ENCODE measurements around the gene SLC8A1. TPM values are rescaled to one million over a fixed set of nuclear protein-coding genes. Genes with fewer than 3 reads are reported as not detected.

SLC8A1 gene
- total and polyA plus RNA-seq, 3 donors from 2014 or later = 1.4 to 3.6 (median 3.2) TPM

DNA sequence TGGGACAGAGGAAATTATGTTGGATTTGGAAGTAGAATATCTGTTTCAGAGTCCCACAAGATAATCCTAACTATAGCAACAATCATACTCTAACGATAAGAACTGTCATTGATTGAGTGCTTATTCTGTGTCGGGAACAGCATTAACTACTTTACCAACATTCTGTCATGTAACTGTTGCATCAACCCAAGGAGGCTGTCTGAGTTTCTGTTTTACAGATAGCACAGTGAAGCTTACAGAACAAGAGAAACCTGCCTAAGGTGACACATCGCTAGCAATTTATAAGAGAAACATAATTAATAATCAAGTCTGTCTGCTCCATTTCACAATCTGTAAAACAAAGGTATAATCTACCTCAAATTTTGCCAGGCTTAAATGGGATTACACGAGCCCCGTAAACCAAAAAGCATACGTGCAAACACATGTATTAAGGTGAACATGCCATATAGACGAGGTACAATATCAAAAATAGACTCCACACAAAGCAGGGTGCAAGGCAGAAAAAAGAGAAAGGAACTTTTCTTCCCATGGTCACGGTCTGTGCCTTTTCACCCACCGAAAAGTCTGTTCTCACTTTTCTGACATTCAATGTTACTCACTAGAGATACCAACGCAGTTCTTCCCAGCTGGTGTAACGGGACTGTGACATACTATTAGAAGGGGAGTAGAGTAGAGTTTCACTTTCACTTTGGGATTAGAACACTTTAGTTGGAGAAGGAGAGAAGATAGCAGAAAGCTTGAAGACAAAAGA is 37.2 kb upstream of the SLC8A1 start:
- no peak for TF ChIP-seq POLR2A (IDR thresholded peaks at IDR 0.05)
- TF ChIP-seq, protein P1, sequence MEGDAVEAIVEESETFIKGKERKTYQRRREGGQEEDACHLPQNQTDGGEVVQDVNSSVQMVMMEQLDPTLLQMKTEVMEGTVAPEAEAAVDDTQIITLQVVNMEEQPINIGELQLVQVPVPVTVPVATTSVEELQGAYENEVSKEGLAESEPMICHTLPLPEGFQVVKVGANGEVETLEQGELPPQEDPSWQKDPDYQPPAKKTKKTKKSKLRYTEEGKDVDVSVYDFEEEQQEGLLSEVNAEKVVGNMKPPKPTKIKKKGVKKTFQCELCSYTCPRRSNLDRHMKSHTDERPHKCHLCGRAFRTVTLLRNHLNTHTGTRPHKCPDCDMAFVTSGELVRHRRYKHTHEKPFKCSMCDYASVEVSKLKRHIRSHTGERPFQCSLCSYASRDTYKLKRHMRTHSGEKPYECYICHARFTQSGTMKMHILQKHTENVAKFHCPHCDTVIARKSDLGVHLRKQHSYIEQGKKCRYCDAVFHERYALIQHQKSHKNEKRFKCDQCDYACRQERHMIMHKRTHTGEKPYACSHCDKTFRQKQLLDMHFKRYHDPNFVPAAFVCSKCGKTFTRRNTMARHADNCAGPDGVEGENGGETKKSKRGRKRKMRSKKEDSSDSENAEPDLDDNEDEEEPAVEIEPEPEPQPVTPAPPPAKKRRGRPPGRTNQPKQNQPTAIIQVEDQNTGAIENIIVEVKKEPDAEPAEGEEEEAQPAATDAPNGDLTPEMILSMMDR (IDR thresholded peaks at IDR 0.05) = no peak
- WGBS, 2 donors = 73 to 76% methylated on average over 11 of the region's 11 CpGs
- no peaks in the 10 kb centered on the region for H3K36me3 ChIP-seq (ENCODE audit: low read depth, missing control alignments)
- no peaks in the 10 kb centered on the region for H3K4me1 ChIP-seq
- H3K27me3 ChIP-seq = no peaks in the 10 kb centered on the region
- intact Hi-C loops (cut with DNase I; ENCODE audit: low total_unique reads) = no loop called here
- no peak for DNase-seq
- peak overlapping the region; percentile 2 to 18 for H3K4me3 ChIP-seq
- H3K27ac ChIP-seq = no peak overlapping the region
- H3K9me3 ChIP-seq = no peaks in the 10 kb centered on the region

DNA sequence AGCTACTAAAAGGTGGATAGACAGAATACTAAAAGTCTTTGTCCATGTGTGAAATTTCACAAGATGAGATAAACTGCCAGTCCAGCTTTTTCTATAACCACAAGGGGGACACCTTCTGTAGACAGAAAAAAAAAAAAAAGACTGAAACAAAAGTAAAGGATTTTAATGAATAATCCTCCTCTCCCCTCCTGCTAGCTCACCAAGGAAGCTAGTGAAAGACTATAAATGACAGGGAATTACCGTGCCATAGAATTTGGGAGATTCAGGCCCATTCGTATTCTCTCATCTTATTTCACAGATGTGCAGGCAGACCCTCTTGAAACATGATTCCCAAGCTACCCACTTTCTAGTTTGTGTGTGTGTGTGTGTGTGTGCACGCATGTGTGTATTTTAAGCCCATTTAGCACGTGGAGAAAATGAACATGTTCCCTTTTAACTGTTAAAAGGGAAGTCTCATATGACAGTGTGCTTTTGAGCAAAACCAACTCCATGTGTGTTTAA is 36.3 kb upstream of the SLC8A1 start:
- TF ChIP-seq, protein P1 (IDR thresholded peaks at IDR 0.05) = peak in 2 of 3 experiments; percentile 13 to 55
- no peak for TF ChIP-seq POLR2A (IDR thresholded peaks at IDR 0.05)
- Histone ChIP-seq H3K36me3 (ENCODE audit: low read depth, missing control alignments) (no peaks in the 10 kb centered on the region), H3K4me3 (no peak overlapping the region), H3K9me3 (no peaks in the 10 kb centered on the region), H3K27ac (no peak overlapping the region), H3K27me3 (no peaks in the 10 kb centered on the region), H3K4me1 (no peaks in the 10 kb centered on the region)
- WGBS, 2 donors = 55 to 59% methylated on average over 4 of the region's 4 CpGs
- no peak for DNase-seq
- intact Hi-C loops (cut with DNase I; ENCODE audit: low total_unique reads) = no loop called here

DNA sequence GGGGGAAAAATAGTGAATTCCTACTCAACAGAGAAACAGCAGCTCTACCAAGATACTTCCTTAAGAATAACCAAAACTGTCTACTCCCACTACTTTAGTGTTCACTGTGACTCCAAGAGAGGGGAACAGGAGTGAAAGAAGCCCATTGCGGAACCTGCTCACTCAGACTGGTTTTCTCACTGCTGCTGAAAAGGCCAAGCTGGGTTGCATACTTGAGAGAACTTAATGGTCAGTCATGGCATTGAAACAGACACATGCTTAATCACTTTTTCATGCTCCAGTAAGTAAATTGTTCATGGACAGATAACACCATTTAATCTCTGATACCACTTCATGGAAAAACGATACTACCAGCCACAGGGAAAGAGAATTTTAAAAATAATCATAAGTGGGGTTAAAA is 35.7 kb upstream of the SLC8A1 start:
- H3K4me1 ChIP-seq = no peaks in the 10 kb centered on the region
- TF ChIP-seq POLR2A (IDR thresholded peaks at IDR 0.05) = no peak
- TF ChIP-seq, protein P1 (IDR thresholded peaks at IDR 0.05) = no peak
- H3K36me3 ChIP-seq (ENCODE audit: low read depth, missing control alignments) = no peaks in the 10 kb centered on the region
- H3K27ac ChIP-seq = no peak overlapping the region
- intact Hi-C loops (cut with DNase I; ENCODE audit: low total_unique reads) = no loop called here
- DNase-seq = peak; percentile 21
- no peaks in the 10 kb centered on the region for H3K9me3 ChIP-seq
- no peak overlapping the region for H3K4me3 ChIP-seq
- no peaks in the 10 kb centered on the region for H3K27me3 ChIP-seq
- WGBS, 2 donors = 72 to 82% methylated on average over 2 of the region's 2 CpGs

GRCh38 chr2:40485854-40486253 is 34.0 kb upstream of the SLC8A1 start:
- Histone ChIP-seq H3K4me1 (no peaks in the 10 kb centered on the region), H3K9me3 (no peaks in the 10 kb centered on the region), H3K4me3 (no peak overlapping the region), H3K27me3 (no peaks in the 10 kb centered on the region), H3K36me3 (ENCODE audit: low read depth, missing control alignments) (no peaks in the 10 kb centered on the region), H3K27ac (no peak overlapping the region)
- no peak for TF ChIP-seq POLR2A (IDR thresholded peaks at IDR 0.05)
- TF ChIP-seq, protein P1 (IDR thresholded peaks at IDR 0.05) = no peak
- WGBS, 2 donors = 89 to 92% methylated on average over 3 of the region's 3 CpGs
- DNase-seq = no peak
- intact Hi-C loops (cut with DNase I; ENCODE audit: low total_unique reads) = no loop called here

DNA sequence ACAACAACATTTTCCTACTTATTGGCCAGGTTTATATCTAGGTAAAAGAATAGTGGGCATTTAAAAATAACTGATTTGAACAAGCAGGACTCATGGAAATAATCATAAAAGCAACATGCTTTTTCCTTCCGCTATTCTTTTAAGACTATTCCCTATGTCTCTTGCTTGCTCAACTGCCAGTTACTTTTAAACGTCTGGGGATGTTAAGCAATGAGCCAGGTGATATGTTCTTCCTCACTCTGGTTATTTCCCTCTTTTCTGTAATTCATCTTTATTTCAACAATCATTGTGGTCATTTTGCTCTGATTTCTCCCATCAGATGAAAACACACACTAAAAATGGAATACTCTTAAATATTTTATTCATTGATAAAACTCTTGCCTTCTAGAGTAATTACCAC is 33.4 kb upstream of the SLC8A1 start:
- Histone ChIP-seq H3K27me3 (no peaks in the 10 kb centered on the region), H3K36me3 (ENCODE audit: low read depth, missing control alignments) (no peaks in the 10 kb centered on the region), H3K4me3 (no peak overlapping the region), H3K9me3 (no peaks in the 10 kb centered on the region), H3K4me1 (no peaks in the 10 kb centered on the region), H3K27ac (no peak overlapping the region)
- no peak for TF ChIP-seq POLR2A (IDR thresholded peaks at IDR 0.05)
- TF ChIP-seq, protein P1 (IDR thresholded peaks at IDR 0.05) = no peak
- DNase-seq = no peak
- 79 to 86% methylated on average over 2 of the region's 2 CpGs for WGBS, 2 donors
- intact Hi-C loops (cut with DNase I; ENCODE audit: low total_unique reads) = no loop called here

Data from testis (tissue), 3 donors.